ENCODE data around the gene ATP8B1. TPM values are rescaled to one million over a fixed set of nuclear protein-coding genes. Genes with fewer than 3 reads are reported as not detected.

ATP8B1 gene
- total and polyA plus RNA-seq, 2 donors (not counting 3 experiments of a cell fraction or from before 2014, with no cell fraction given), result 49.3 to 100 TPM

GRCh38 chr18:57708288-57708687, 94.8 kb downstream of the ATP8B1 start:
- dilution Hi-C loops (cut with MboI; ENCODE audit: extremely low pct_ligation_motif_present, low sequenced_read_pairs), result no loop called here
- intact Hi-C loops (cut with micrococcal nuclease), result no loop called here
- Histone ChIP-seq H3K9me1 (replicated peaks; ENCODE audit: control insufficient read depth, extremely low read depth, insufficient read depth, low read length) (no peaks in the 10 kb centered on the region), H3K4me1 (ENCODE audit: control insufficient read depth, extremely low read depth, insufficient read depth, low read length) (no peaks in the 10 kb centered on the region), H2AFZ (ENCODE audit: low read depth, low read length) (no peak overlapping the region), H3K79me2 (ENCODE audit: control insufficient read depth, insufficient read depth, low read length) (peaks cover 17% of the 10 kb centered on the region), H3K36me3 (ENCODE audit: control insufficient read depth in 2 of 2, extremely low read depth in 1 of 2, insufficient read depth in 2 of 2, low read length in 2 of 2) (peaks cover 10 to 16% of the 10 kb centered on the region in 2 experiments), H3K9me3 (replicated peaks; ENCODE audit: control insufficient read depth, insufficient read depth, low read length) (no peaks in the 10 kb centered on the region), H3K9ac (replicated peaks; ENCODE audit: extremely low read depth, insufficient read depth, low read length) (no peak overlapping the region), H3K27ac (ENCODE audit: insufficient read depth, low read depth, low read length) (no peak overlapping the region), H3K4me3 (replicated peaks in 1 of 3; ENCODE audit: insufficient read depth in 1 of 3, low read depth in 1 of 3, low read length in 3 of 3) (no peak overlapping the region), H3K4me2 (ENCODE audit: insufficient read depth, low read length) (no peak overlapping the region), H4K20me1 (replicated peaks; ENCODE audit: control insufficient read depth, extremely low read depth, insufficient read depth, low read length) (no peaks in the 10 kb centered on the region), H3K27me3 (ENCODE audit: control insufficient read depth in 2 of 2, insufficient read depth in 2 of 2, low read length in 2 of 2) (no peaks in the 10 kb centered on the region)
- DNase-seq (ENCODE audit: low read depth, low spot score) (no peak), FAIRE-seq (no peak)
- POLR2A ChIA-PET, result no interaction called here
- no TSS peak for BruUV-seq (replicated peaks)
- TF ChIP-seq POLR2A (IDR thresholded peaks at IDR 0.05; ENCODE audit: low read depth, low read length) (no peak), CTCF (IDR thresholded peaks at IDR 0.05; ENCODE audit: extremely low read depth in 1 of 2, insufficient read depth in 1 of 2, low read depth in 1 of 2, low read length in 2 of 2) (no peak), MAX (IDR thresholded peaks at IDR 0.05; ENCODE audit: insufficient read depth, insufficient read length) (no peak), MYC (IDR thresholded peaks at IDR 0.05; ENCODE audit: low read depth, low read length) (no peak), JUN (IDR thresholded peaks at IDR 0.05; ENCODE audit: borderline replicate concordance, insufficient read depth, insufficient read length, low read depth) (no peak), FOS (IDR thresholded peaks at IDR 0.05; ENCODE audit: borderline replicate concordance, insufficient read depth, low read length) (no peak), GATA2 (IDR thresholded peaks at IDR 0.05; ENCODE audit: insufficient read depth, insufficient read length, low read depth, low read length) (no peak), EZH2 (IDR thresholded peaks at IDR 0.05; ENCODE audit: borderline replicate concordance, low read depth, low read length, severe bottlenecking) (no peak), POLR2AphosphoS5 (IDR thresholded peaks at IDR 0.05; ENCODE audit: insufficient read depth, low read depth, low read length) (no peak)
- CTCF ChIA-PET, result interaction anchor here (1.1 kb wide), 1 partner anchor 111 kb away, joined by 3 read pairs; no protein-coding TSS in a partner anchor

All from endothelial cell of umbilical vein (primary cell).